ENCODE results near the gene HS1BP3.

The HS1BP3 gene

DNA sequence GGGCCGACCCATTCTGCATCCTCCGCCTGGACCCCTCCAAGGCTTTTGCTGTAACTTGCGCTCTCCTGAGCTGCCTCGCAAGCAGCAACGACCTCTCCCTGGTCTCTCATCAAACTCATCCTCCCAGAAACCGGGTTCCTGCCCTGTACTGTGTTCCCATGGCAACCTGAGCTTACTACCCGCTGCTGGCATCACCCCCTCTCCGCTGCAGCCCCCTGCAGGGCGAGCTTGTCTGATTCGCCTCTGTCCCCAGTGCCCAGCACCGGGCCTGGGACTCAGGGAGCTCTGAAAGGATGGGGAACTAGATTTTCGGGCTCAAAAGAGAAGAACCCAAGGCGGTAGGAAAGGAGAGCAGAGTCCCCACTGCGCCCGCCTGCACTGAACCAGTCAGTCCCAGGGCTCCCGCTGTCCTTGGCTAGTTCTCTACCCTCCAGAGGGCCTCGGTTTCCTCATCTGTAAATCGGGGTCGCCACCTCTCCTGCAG is 463 bp downstream of the HS1BP3 start:
- TF ChIP-seq, protein P1, sequence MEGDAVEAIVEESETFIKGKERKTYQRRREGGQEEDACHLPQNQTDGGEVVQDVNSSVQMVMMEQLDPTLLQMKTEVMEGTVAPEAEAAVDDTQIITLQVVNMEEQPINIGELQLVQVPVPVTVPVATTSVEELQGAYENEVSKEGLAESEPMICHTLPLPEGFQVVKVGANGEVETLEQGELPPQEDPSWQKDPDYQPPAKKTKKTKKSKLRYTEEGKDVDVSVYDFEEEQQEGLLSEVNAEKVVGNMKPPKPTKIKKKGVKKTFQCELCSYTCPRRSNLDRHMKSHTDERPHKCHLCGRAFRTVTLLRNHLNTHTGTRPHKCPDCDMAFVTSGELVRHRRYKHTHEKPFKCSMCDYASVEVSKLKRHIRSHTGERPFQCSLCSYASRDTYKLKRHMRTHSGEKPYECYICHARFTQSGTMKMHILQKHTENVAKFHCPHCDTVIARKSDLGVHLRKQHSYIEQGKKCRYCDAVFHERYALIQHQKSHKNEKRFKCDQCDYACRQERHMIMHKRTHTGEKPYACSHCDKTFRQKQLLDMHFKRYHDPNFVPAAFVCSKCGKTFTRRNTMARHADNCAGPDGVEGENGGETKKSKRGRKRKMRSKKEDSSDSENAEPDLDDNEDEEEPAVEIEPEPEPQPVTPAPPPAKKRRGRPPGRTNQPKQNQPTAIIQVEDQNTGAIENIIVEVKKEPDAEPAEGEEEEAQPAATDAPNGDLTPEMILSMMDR (IDR thresholded peaks at IDR 0.05; ENCODE audit: control insufficient read depth, insufficient read depth, low read depth, low read length, missing control alignments): no peak
- no peak for DNase-seq (ENCODE audit: low read depth)

DNA sequence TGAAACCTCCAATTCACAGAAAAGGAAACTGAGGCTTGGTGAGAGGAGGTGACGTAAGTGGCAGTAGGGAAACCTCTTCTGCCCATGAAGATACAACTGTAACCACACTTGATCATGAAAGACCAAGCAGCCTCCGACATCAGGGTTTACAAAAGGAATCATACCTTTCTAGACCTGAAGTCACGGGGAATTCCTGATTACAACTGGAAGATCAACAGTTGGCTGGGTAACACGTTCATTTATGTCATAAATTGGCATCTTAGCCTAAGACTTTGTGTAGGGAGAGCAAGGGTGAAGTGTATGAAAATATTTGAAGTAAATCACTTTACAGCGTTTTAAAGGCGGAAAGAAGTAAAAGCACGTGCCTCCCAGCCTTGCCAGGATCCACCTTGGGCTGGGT is 922 bp downstream of the HS1BP3 start:
- TF ChIP-seq, protein P1 (IDR thresholded peaks at IDR 0.05; ENCODE audit: control insufficient read depth, insufficient read depth, low read depth, low read length, missing control alignments): no peak
- peak overlapping the region; percentile 77 for H3K4me3 ChIP-seq (ENCODE audit: control insufficient read depth, low read depth, low read length)
- DNase-seq (ENCODE audit: low read depth): no peak

More for the DNA sequence above, 463 bp downstream of the HS1BP3 start:
- H3K4me3 ChIP-seq (ENCODE audit: control insufficient read depth, low read depth, low read length): peak overlapping the region; percentile 77

GRCh38 chr2:20649576-20649975 is 1.3 kb downstream of the HS1BP3 start:
- no peak for DNase-seq (ENCODE audit: low read depth)
- TF ChIP-seq, protein P1 (IDR thresholded peaks at IDR 0.05; ENCODE audit: control insufficient read depth, insufficient read depth, low read depth, low read length, missing control alignments): no peak
- H3K4me3 ChIP-seq (ENCODE audit: control insufficient read depth, low read depth, low read length): no peak overlapping the region

DNA sequence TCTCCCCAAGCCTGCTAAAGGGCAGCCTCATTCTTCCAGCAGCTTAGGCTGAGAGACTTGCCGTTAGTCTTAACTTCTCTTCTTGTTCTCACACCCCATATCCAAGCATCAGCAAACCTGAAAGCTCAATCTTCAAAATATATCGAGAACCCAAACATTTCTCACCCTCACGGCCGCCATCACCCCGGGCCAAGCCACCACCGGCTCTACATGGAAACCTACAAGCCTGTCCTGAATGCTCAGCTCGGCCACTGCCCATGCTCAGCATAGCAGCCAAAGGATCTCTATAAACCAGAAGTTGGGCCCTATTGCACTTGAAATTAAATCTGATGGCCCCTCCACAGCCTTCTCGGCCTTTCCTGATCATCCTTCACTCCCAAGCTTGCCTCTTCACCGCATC is 2.1 kb downstream of the HS1BP3 start:
- H3K4me3 ChIP-seq (ENCODE audit: control insufficient read depth, low read depth, low read length): no peak overlapping the region
- TF ChIP-seq, protein P1 (IDR thresholded peaks at IDR 0.05; ENCODE audit: control insufficient read depth, insufficient read depth, low read depth, low read length, missing control alignments): no peak
- no peak for DNase-seq (ENCODE audit: low read depth)

DNA sequence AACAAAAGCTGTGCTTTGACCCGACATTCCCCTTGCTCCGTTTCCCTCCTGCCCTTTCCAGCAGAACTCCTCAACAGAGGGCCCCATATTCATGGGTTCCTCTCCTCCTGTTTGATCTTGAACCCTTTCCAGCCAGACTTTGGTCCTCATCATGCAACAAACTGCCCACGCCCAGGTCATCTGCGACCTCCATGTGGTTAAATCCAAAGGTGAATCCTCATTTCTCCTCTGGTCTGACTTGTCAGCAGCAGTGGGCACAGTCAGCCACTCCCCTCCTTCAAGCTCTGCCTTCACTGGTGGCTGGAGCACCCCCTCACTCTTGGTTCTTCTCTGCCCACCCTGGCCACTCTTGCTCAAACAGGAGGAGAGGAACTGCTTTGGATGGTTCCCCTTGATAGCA is 2.7 kb downstream of the HS1BP3 start:
- no peak for DNase-seq (ENCODE audit: low read depth)
- TF ChIP-seq, protein P1 (IDR thresholded peaks at IDR 0.05; ENCODE audit: control insufficient read depth, insufficient read depth, low read depth, low read length, missing control alignments): no peak
- no peak overlapping the region for H3K4me3 ChIP-seq (ENCODE audit: control insufficient read depth, low read depth, low read length)

GRCh38 chr2:20647738-20648137 is 3.2 kb downstream of the HS1BP3 start:
- no peak overlapping the region for H3K4me3 ChIP-seq (ENCODE audit: control insufficient read depth, low read depth, low read length)
- DNase-seq (ENCODE audit: low read depth): no peak
- TF ChIP-seq, protein P1 (IDR thresholded peaks at IDR 0.05; ENCODE audit: control insufficient read depth, insufficient read depth, low read depth, low read length, missing control alignments): no peak

GRCh38 chr2:20647211-20647610 is 3.7 kb downstream of the HS1BP3 start:
- H3K4me3 ChIP-seq (ENCODE audit: control insufficient read depth, low read depth, low read length): no peak overlapping the region
- no peak for DNase-seq (ENCODE audit: low read depth)
- TF ChIP-seq, protein P1 (IDR thresholded peaks at IDR 0.05; ENCODE audit: control insufficient read depth, insufficient read depth, low read depth, low read length, missing control alignments): no peak
